Limb (tissue), 2 donors: ENCODE results near the gene CDK2AP2.
A peak's percentile ranks its signal among the peaks of the same experiment; 100 is the strongest.
"Not testable (repeated sequence)": the region's sequence is repeated elsewhere in the genome, so short reads cannot be mapped to it uniquely, and the experiment has no call there.

Experiments
- DNase-seq, 2 donors: peaks; one replicate each; pipeline ENCODE4 v3.0.0-alpha.2; 2016; ENCODE audit errors: extremely low spot score in 2 of 2

Gene CDK2AP2

DNA sequence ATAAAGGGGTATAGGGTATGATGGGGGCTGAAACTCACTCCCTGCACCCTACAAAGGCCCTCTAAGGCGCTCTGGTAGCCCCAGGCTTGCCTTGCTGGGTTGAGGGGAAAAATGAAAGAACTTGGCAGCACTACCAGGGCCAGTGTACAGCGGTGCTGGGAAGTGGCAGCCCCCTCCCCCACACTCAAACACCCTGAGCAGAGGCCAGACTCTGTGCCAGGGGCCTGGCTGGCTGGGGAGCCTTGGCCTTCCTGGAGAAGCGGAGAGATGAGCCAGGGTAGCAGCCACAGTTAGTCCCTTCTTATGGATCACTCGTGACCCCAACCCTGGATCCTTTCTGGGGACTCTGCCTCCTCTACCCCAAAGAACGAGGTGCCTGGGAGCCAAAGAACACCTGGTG lies 41.6 kb downstream of the CDK2AP2 start:
- no peak for DNase-seq

DNA sequence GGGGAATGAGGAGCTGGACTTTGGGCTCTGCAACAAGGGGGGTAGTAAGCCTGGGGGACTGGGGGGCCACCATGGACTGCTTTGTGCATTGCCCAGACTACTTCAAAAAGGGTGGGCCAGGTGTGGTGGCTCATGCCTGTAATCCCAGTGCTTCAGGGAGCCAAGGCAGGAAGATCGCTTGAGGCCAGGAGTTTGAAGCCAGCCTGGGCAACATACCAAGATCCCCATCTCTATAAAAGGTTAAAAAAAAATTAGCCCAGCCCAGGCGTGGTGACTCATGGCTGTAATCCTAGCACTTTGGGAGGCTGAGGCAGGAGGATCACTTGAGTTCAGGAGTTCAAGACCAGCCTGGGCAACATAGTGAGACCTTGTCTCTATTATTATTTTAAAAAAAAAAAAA lies 42.4 kb downstream of the CDK2AP2 start:
- DNase-seq = not testable (repeated sequence)

DNA sequence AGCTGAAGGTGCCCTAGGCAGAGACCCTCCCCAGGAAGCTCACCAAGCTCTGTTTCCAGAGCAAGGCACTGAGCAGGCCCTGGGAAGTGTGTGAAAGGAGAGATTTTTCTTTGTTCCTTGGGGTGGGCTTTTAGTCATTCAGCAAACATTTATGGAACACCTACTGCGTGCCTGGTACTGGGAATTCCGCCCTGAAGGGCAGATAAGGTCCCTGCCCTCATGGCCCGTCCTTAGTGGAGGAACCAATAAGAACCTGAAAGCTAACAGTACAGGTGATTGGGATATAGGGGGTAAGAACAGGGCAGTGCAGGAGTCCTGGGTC lies 42.8 kb downstream of the CDK2AP2 start:
- DNase-seq = no peak

DNA sequence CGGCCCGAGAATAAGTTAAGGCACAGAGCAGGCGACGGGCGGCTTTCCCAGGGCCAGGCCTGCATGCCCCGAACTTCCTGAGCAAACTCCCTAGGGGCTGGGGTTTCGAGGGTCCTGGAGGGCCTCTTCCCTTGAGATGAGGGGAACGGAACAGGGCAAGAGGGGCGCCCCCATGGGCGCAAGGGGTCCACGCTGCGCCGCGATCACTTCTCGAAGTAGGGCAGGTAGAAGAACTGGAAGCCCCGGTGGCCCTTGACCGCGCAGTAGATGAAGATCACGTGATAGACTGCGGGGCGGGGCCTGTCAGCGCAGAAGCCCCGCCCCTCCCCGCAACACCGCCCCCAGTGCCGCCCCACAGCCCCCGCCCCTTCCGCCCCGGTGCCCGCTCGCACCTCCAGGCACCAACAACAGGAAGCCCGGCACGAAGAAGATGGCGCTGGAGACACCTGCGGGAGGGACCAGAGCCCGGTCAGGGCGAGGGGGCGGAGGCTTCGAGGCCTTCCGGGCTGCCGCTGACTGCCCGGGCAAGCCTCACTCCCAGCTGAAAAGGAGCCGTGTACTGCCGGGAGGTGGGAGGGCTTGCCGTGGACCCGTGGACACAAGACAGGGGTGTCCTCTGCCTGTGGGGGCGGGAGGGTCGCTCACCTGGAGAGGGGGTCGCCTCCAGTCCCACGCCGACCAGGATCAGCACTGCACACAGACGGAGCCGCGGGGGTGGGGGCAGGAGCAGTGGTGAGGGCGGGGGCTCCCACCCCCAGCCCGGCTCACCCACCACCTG lies 43.4 kb downstream of the CDK2AP2 start:
- DNase-seq = peak; percentile 64 to 90

DNA sequence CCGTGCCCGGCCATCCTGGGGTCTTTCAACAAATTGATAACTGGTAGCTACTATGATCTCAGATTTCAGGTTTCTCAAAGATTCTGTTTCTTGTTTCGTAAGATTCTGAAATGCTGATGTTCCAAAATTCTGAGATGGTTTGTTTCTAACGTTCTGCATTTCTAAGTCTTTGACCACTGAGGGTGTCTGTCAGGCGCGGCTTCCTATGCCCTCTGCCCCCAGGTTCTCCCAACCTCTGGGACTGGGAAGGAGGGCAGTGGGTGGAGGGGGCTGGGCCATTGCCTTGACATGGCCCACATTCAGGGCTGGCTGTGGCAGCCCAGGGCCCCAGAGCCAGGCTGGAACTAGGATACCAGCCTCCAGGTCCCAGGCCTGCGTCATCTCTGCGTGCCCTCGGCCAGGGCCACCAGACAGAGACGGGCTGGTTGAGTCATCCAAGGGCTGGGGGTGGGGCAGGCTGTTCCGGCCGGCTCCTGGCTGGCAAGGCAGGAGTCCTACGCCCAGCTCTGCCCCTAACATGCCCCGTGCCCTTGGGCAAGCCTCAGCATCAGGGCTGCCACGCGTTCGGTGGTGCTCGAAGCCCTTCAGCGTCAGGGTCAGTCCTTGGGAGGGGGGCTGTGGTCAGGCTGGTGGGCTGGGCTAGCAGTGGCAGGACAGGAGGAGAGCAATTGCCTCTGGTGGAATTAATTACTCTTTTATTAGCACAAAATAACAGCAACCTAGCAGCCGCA lies 44.1 kb downstream of the CDK2AP2 start:
- no peak for DNase-seq

DNA sequence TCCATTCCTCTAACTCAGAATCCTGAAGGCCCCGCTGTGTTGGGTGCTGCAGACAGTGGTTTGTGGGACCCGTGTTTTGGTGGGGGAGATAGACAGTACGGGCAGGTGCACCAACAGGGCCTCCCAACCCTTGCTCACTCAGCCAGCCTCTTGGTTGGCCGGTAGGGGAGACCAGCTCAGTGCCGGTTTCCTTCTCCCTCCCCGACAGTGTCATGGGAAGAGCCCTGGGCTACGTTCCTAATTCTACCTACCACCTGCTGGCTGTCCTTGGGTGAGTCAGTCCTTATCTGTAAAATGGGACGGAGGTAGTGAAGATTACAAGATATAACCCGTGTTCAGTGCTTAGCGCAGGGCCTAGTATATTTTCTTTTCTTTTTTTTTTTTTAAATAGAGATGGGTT lies 44.8 kb downstream of the CDK2AP2 start:
- no peak for DNase-seq

DNA sequence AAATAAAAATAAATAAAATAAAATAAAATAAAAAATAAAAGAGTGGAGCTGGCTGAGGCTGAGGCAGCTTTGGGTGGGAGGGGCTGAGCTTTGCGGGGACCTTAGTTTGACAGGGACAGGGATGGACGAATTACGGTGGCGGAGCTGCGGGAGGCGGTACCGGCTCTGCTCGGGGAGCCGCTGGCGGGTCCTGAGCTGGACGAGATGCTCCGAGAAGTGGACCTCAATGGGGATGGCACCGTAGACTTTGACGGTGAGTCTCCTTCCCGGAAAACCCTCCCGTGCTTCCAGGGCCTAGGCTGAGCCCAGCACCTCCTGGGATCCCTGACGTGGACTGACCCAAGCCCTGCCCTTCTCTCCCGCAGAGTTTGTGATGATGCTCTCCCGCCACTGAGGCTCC lies 49.7 kb downstream of the CDK2AP2 start:
- DNase-seq = no peak

DNA sequence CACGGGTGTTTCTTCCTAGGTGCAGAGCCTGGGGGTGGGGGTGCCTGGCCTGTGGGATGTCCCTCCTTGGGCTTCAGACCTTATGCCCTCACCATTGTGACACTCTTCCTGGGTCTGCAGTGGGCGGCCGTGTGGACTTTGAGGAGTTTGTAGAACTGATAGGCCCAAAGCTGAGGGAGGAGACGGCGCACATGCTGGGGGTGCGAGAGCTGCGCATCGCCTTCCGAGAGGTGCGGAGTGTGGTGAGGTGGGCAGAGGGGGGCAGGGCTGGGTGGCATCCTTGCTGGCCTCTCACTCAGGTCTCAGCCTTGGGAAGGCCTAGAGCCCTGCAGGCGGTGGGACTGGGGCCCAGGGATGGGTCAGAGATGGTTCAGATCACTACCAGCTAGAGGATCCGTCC lies 50.5 kb downstream of the CDK2AP2 start:
- DNase-seq = no peak
